NT2/D1 (cell line): ENCODE results near the gene TSGA10.
"Not testable (repeated sequence)": the region's sequence is repeated elsewhere in the genome, so short reads cannot be mapped to it uniquely, and the experiment has no call there.

Source experiments
- DNase-seq: peaks from one replicate; pipeline ENCODE4 v3.0.0-alpha.2; 2011; ENCODE audit warnings: low read depth, low spot score
- H3K27me3 ChIP-seq: 2 replicates; pipeline ENCODE4 v1.6.0; 2011; ENCODE audit warnings: mild to moderate bottlenecking; ENCODE audit not compliant: insufficient read length, insufficient read depth
- H3K36me3 ChIP-seq: 2 replicates; pipeline ENCODE4 v1.6.1; 2011; ENCODE audit warnings: mild to moderate bottlenecking, low read length, mixed read lengths; ENCODE audit not compliant: insufficient read depth, insufficient read length
- H3K4me1 ChIP-seq: 2 replicates; pipeline ENCODE4 v1.5.1; 2011; ENCODE audit not compliant: insufficient read depth, insufficient read length
- H3K4me3 ChIP-seq: 2 replicates; pipeline ENCODE4 v1.5.1; 2011; ENCODE audit warnings: low read depth; ENCODE audit not compliant: insufficient read length
- H3K9ac ChIP-seq: 2 replicates; pipeline ENCODE4 v1.6.0; 2011; ENCODE audit warnings: low read depth; ENCODE audit not compliant: insufficient read length
- H3K9me3 ChIP-seq: 2 replicates; pipeline ENCODE4 v1.5.1; 2011; ENCODE audit warnings: mild to moderate bottlenecking, low read length; ENCODE audit not compliant: insufficient read depth
- SUZ12 ChIP-seq: IDR thresholded peaks from 2 replicates; pipeline ENCODE4 v1.6.1; 2011; ENCODE audit not compliant: insufficient read length, insufficient read depth; ENCODE audit errors: extremely low read depth
- YY1 ChIP-seq: IDR thresholded peaks from 2 replicates; pipeline ENCODE4 v1.6.1; 2011; ENCODE audit not compliant: insufficient read length, insufficient read depth
- ZNF274 ChIP-seq: IDR thresholded peaks from 2 replicates; pipeline ENCODE4 v1.6.1; 2011; ENCODE audit warnings: mild to moderate bottlenecking, low read depth, low read length

Gene TSGA10

DNA sequence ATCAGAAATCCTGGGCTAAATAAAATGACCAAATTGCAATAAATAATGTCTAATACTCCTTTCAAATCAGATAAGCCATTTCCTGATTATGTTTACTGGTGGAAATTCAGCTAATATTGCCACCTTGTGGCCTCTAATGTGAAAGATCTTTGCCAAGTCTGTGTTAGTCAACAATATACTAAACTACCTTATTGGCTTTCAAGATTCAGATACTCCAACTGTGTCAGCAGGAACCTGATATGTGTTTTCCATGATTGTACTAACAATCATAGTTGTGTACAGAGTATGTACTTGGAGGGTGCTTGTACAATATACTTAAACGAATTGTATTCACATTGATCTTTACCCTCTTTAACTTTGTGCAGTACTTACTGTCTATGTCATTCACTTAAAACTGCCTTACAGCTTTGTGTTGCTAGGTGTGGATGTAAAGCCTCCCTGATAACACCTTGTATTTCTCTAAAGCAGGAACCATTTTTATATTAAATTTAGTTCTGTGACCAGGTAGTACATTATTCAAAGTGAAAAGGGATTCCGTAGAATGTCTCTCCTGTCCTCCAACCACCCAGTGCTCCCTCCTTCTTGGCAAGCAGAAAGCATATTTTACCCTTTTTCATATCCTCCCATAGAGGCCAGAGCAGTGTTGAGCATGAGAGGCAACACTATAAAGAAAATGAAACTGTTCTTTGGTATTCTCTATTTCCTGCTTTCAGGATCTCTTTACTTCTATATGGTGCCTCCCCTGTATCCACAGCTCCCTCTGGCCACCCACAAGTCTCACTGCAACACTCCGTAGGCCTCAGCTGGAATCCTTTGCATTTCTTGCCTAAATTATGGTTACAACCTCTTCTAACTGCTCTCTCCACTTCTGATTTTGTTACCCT lies 88.4 kb downstream of the TSGA10 start:
- H3K9ac ChIP-seq: no peak overlapping the region
- peak; percentile 15 for DNase-seq
- no peak overlapping the region for H3K4me3 ChIP-seq
- H3K4me1 ChIP-seq: no peaks in the 10 kb centered on the region
- TF ChIP-seq SUZ12 (no peak), YY1 (no peak), ZNF274 (no peak)
- H3K27me3 ChIP-seq: no peaks in the 10 kb centered on the region
- no peaks in the 10 kb centered on the region for H3K9me3 ChIP-seq
- no peaks in the 10 kb centered on the region for H3K36me3 ChIP-seq

- H3K36me3 ChIP-seq, H3K9ac ChIP-seq, DNase-seq, H3K4me1 ChIP-seq, H3K4me3 ChIP-seq, H3K27me3 ChIP-seq: not testable (repeated sequence)
- peaks cover 11% of the 10 kb centered on the region for H3K9me3 ChIP-seq
Observed at GRCh38 chr2:99049187-99049586, 105.6 kb downstream of the TSGA10 start.

- H3K9ac ChIP-seq, DNase-seq, H3K36me3 ChIP-seq, H3K4me3 ChIP-seq, H3K4me1 ChIP-seq, H3K9me3 ChIP-seq, H3K27me3 ChIP-seq: not testable (repeated sequence)
Observed at GRCh38 chr2:99040736-99041300, 113.9 kb downstream of the TSGA10 start.

DNA sequence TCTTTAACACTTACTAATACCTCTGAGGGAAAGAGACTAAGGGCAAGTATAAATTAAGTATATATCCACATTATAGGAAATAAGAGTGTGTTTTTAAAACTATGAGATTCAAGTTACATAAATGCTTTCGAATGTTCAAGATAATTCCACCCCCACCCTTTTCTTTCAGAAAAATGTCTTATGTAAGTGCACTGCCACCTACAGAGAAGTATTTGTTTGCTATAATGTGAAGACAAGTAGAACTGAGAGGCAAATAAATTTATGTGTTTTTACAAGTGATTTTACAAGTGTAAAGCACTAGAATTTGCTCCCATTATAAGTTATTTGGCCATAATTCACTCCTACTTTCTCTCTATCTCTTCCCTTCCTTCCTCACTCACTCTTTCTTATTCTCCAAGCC lies 118.8 kb downstream of the TSGA10 start:
- Histone ChIP-seq H3K4me3 (no peak overlapping the region), H3K9ac (no peak overlapping the region), H3K27me3 (no peaks in the 10 kb centered on the region), H3K4me1 (no peaks in the 10 kb centered on the region), H3K9me3 (no peaks in the 10 kb centered on the region), H3K36me3 (no peaks in the 10 kb centered on the region)
- TF ChIP-seq SUZ12: no peak
- no peak for TF ChIP-seq YY1
- TF ChIP-seq ZNF274: no peak
- no peak for DNase-seq

DNA sequence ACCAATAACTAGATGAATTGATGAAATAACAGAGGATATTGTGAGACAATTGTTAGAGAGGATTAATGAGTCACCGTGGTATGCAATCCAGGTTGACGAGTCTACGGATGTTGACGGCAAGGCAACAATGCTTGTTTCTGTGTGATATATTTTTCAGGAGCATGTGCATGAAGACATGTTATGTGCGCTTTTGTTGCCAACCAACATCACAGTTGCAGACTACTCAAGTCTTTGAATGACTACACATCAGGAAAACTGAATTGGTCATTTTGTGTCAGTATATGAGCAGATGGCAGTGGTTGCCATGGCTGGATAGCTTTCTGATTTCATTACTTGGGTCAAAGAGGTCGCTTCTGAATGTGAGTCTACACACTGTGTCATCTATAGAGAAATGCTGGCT lies 122.0 kb downstream of the TSGA10 start:
- no peaks in the 10 kb centered on the region for H3K9me3 ChIP-seq
- no peaks in the 10 kb centered on the region for H3K36me3 ChIP-seq
- no peak overlapping the region for H3K9ac ChIP-seq
- no peaks in the 10 kb centered on the region for H3K4me1 ChIP-seq
- no peaks in the 10 kb centered on the region for H3K27me3 ChIP-seq
- no peak overlapping the region for H3K4me3 ChIP-seq
- TF ChIP-seq YY1 (no peak), ZNF274 (no peak), SUZ12 (no peak)
- DNase-seq: no peak

GRCh38 chr2:99032001-99032400 lies 122.7 kb downstream of the TSGA10 start:
- Histone ChIP-seq H3K27me3 (no peaks in the 10 kb centered on the region), H3K36me3 (no peaks in the 10 kb centered on the region), H3K9me3 (no peaks in the 10 kb centered on the region), H3K9ac (no peak overlapping the region), H3K4me3 (no peak overlapping the region), H3K4me1 (no peaks in the 10 kb centered on the region)
- DNase-seq: no peak
- TF ChIP-seq YY1 (no peak), SUZ12 (no peak), ZNF274 (no peak)

DNA sequence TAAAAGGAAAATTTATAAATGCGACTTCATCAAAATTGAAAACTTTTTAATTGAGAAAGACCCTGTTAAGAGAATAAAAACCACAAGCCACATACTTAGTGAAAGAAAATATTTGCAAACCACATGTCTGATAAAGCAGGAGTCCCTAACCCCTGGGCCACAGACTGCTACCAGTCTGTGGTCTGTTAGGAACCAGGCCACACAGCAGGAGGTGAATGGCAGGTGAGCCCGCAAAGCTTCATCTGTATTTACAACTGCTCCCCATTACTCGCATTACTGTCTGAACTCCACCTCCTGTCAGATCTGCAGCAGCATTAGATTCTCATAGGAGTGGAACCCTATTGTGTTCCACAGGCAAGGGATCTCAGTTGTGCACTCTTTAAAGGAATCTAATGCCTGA lies 123.3 kb downstream of the TSGA10 start:
- Histone ChIP-seq H3K9ac (no peak overlapping the region), H3K27me3 (no peaks in the 10 kb centered on the region), H3K4me1 (no peaks in the 10 kb centered on the region), H3K4me3 (no peak overlapping the region), H3K36me3 (no peaks in the 10 kb centered on the region), H3K9me3 (no peaks in the 10 kb centered on the region)
- TF ChIP-seq YY1 (no peak), SUZ12 (no peak), ZNF274 (no peak)
- no peak for DNase-seq

DNA sequence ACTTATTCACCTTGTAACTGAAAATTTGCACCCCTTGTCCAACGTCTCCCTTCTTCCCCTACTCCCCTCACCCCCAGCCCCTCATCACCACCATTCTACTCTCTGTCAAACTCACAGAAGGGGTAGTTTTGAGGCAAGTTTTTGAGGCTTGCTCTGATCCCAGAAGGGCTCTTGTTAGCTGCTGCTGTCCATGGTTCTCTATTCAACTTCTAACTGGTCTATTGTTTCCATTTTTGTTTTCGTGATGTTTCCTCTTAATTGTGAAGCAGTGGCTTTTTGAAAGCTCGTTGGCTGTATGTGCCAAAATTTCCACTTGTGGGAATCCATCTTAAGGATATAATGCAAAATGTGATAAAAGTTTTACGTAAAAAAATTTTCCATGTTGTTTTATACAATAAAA lies 126.2 kb downstream of the TSGA10 start:
- no peaks in the 10 kb centered on the region for H3K27me3 ChIP-seq
- H3K9ac ChIP-seq: no peak overlapping the region
- no peaks in the 10 kb centered on the region for H3K36me3 ChIP-seq
- DNase-seq: no peak
- H3K9me3 ChIP-seq: no peaks in the 10 kb centered on the region
- no peak overlapping the region for H3K4me3 ChIP-seq
- H3K4me1 ChIP-seq: no peaks in the 10 kb centered on the region
- TF ChIP-seq ZNF274 (no peak), SUZ12 (no peak), YY1 (no peak)
